D721Med (cell line): ENCODE results near the gene HOXB3.

ENCODE experiments used
- DNase-seq: peaks from one replicate; pipeline ENCODE4 v3.0.0; 2011; ENCODE audit warnings: low spot score; ENCODE audit not compliant: insufficient read length
- FAIRE-seq: peaks from 2 replicates; lab custom pipeline; 2011; peaks lifted over from hg19 to GRCh38; lab: Jason Lieb, UNC
- CTCF ChIP-seq: IDR thresholded peaks from 2 replicates; pipeline ENCODE4 v1.5.1; 2012; ENCODE audit warnings: mild to moderate bottlenecking, control low read depth; ENCODE audit not compliant: insufficient read depth; ENCODE audit errors: missing control alignments

HOXB3 gene

DNA sequence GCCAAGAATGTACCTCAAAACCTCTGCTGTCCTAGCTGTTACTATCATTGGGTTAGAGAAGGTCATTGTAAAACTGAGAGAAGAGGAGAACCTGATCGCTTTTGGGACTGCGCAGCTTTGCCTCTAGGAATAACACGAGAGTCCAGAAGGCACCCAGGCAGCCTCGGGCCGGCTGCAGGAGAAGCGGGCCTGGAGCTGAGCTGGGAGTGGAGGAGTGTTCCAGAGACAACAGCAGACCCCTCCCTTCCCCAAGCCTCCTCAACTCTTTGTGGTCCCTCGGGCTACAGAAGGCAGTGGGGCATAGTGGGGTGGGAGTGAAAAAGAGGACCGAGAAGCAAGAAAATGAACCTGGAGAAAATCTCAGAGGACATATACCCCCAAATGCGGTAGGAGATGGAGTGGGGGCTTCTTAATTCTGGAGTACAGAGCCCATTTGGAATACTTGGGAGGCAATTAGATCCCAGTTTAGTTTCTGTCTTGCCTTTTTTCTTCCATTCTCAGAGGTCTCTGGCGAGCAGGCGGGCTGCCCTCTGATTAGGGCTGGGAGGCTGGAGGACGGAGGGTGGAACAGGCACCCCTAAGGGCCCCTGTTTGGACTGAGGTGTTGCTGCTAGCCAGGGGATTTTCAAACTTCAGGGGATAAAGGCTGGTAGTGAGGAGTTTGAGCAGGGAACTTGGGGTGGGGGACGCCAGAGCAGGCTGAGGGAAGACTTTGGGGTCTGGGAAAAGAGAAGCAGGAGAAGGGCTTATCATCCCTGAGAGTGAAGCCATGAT is 31.8 kb downstream of the HOXB3 start:
- FAIRE-seq (no peak), DNase-seq (no peak)
- no peak for TF ChIP-seq CTCF

DNA sequence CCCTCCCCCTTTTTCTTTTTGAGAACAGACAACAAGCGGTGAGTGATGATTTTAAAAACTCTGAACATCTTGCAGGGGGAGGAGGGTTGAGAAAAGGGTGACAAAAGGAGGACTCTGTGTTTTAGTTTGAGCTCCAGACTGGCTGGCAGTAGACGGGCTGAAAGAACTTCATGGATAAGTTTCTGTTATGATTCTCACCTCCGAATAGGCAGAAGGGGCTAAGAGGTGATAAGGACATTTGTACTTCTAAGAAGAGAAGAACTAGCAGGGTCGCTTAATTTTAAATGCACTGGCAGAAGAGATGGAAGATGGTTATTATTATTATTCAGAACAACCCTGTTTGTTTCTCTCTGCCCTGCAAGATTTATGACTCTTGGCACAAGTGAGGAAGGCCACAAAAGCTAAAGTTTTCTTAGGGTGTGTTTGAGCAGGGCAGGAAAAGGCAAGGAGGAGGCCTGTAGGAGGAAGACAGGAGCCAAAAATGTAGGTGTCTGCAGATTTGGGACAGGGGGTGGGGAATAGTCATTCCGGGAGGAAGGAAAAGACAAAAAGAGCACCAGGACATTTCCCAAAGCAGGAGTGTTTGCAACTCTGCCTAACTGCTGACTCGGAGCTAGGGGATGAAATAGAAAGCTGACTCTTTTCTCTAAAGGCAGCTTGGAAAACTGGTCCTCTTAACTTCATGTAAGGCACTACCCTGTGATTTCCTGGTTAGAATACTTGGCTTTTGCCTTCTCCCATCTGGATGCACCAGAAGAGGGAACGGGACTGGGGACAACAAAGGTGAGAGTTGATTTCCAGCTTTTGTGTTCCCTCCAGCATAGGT is 33.3 kb downstream of the HOXB3 start:
- FAIRE-seq (no peak), DNase-seq (no peak)
- TF ChIP-seq CTCF: no peak

- no peak for TF ChIP-seq CTCF
- FAIRE-seq (no peak), DNase-seq (no peak)
These were observed 33.8 kb downstream of the HOXB3 start for GRCh38 chr17:48556229-48556575.

DNA sequence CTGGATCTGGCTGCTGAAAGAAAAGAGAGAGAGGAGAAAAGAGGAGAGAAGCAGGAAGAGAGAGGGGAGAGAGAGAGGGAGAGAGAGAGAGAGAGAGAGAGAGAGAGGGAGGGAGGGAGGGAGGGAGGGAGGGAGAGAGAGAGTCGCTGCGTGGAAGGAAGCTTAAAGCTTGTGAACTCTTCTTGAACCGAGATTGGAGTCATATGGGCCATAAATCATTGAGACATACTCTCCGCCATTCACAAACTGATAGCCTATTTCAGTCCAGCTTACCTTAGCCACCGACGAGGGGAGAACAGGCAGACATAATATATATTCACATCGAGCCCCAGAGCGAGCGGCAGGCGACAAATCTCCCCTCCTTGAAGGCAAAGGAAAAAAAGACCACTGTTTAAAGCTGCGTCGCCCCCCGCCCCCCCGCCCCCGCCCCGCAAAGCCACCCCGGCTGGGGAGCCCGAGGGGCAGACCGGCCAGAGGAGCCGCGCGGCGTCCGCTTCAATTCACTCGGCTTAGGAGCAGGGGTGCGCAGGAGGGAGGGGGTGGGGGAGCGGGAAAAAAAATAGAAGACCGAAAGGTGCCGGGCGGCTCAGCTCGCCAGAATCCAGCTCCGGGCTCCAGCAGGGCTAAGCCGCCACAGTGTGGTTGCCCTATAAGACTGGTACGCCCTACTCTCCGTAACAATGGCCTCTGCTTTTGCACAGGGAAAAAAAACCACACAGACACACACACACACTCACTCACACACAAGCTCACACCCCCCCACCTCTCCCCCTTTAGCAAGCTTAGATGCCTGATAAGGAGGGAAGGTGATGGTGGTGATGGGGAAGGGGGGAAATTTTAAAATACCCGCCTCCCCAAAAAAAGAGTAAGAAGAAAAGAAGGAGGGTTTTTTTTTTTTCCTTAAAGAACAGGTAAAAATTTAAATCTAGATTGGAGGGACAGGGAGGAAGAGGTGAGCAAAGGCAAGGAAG is 34.5 kb downstream of the HOXB3 start:
- no peak for TF ChIP-seq CTCF
- FAIRE-seq (no peak), DNase-seq (no peak)

- no peak for DNase-seq
- FAIRE-seq: no peak
- TF ChIP-seq CTCF: no peak
These were observed 35.4 kb downstream of the HOXB3 start for GRCh38 chr17:48554412-48555257.

DNA sequence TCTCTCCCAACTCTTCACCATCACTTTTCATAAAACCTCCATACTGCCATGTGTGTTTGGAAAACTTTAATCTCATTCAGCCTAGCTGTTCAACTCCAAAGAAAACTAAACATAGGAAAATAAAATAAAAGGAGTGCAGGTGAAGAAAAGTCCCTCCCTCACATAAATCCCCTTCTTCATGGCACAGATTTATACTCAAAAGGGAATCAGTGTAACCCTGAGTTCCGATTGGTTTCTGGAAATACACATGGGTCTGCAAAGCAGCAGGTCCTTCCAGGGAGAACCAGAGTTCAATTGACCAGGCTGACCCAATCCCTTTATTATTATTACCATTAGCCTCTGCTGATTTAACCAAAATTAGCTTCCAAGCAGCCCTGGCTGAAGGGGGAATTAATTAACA is 36.2 kb downstream of the HOXB3 start:
- FAIRE-seq (no peak), DNase-seq (no peak)
- TF ChIP-seq CTCF: no peak
